DND-41 (cell line): ENCODE measurements around the gene AP2B1.

Experiments used
- ATAC-seq: fragments of 200-7000 bp; cut with Tn5 transposase; 3 replicates; pipeline ENCODE4 v1.9.1; 2021; ENCODE audit warnings: low read depth; ENCODE audit not compliant: insufficient read depth
- DNase-seq: peaks from one replicate; pipeline ENCODE4 v3.0.0-alpha.2; 2020
- H2AFZ ChIP-seq: 2 replicates; pipeline ENCODE4 v1.6.0; 2012; ENCODE audit warnings: low read depth, low read length
- H3K27ac ChIP-seq: 2 replicates; pipeline ENCODE4 v1.5.1; 2012; ENCODE audit warnings: low read length, inconsistent platforms
- H3K27me3 ChIP-seq: fragments of 200-600 bp; sonication (generic); 2 replicates; pipeline ENCODE4 v1.6.0; 2012; ENCODE audit warnings: low read length, mild to moderate bottlenecking, inconsistent platforms; ENCODE audit not compliant: insufficient read depth, poor library complexity
- H3K36me3 ChIP-seq: 2 replicates; pipeline ENCODE4 v1.5.1; 2012; ENCODE audit warnings: low read length, inconsistent platforms; ENCODE audit not compliant: insufficient read depth
- H3K4me1 ChIP-seq: 2 replicates; pipeline ENCODE4 v1.5.1; 2012; ENCODE audit warnings: mild to moderate bottlenecking, low read length; ENCODE audit not compliant: insufficient read depth
- H3K4me2 ChIP-seq: 2 replicates; pipeline ENCODE4 v1.6.0; 2012; ENCODE audit warnings: mild to moderate bottlenecking, moderate library complexity, low read length, inconsistent platforms; ENCODE audit not compliant: insufficient read depth
- H3K4me3 ChIP-seq, 2 experiments: fragments of 200-600 bp in 1 of 2; shearing (Covaris generic) in 1 of 2; 2 replicates each; pipeline ENCODE4 v1.5.1; 2012 to 2016; ENCODE audit warnings: inconsistent platforms in 2 of 2, low read length in 2 of 2, mild to moderate bottlenecking in 2 of 2, low read depth in 1 of 2, moderate library complexity in 1 of 2
- H3K79me2 ChIP-seq: 2 replicates; pipeline ENCODE4 v1.6.0; 2012; ENCODE audit warnings: low read length, inconsistent platforms; ENCODE audit not compliant: insufficient read depth
- H3K9ac ChIP-seq: 2 replicates; pipeline ENCODE4 v1.6.0; 2012; ENCODE audit warnings: low read depth, mild to moderate bottlenecking, inconsistent platforms, low read length, moderate library complexity
- H3K9me3 ChIP-seq: 2 replicates; pipeline ENCODE4 v1.5.1; 2012; ENCODE audit warnings: low read length, moderate library complexity, mild to moderate bottlenecking, inconsistent platforms; ENCODE audit not compliant: insufficient read depth, severe bottlenecking
- H4K20me1 ChIP-seq: 2 replicates; pipeline ENCODE4 v1.6.0; 2012; ENCODE audit warnings: low read length; ENCODE audit not compliant: insufficient read depth
- CTCF ChIP-seq: IDR thresholded peaks from 2 replicates; pipeline ENCODE4 v1.5.1; 2012; ENCODE audit warnings: borderline replicate concordance, low read length, moderate library complexity, mild to moderate bottlenecking; ENCODE audit not compliant: poor library complexity, severe bottlenecking; ENCODE audit errors: extremely low read depth
- EZH2 ChIP-seq: IDR thresholded peaks from 3 replicates; pipeline ENCODE4 v1.6.1; 2012; ENCODE audit warnings: borderline replicate concordance, low read depth, mild to moderate bottlenecking, moderate library complexity, low read length, inconsistent platforms; ENCODE audit not compliant: severe bottlenecking

Gene AP2B1

GRCh38 chr17:35586569-35587073 lies 501 bp upstream of the AP2B1 start:
- Histone ChIP-seq H3K9ac (peak overlapping the region; percentile 82), H3K79me2 (peaks cover 44% of the 10 kb centered on the region), H3K9me3 (no peaks in the 10 kb centered on the region), H4K20me1 (no peaks in the 10 kb centered on the region), H3K4me3 (peak overlapping the region; percentile 58 to 94; a peak in 3 of 4 replicates), H3K4me1 (peaks cover 35% of the 10 kb centered on the region), H3K36me3 (peaks cover 3% of the 10 kb centered on the region; the same call in 1 of the 2 replicates), H2AFZ (peak overlapping the region; percentile 98), H3K4me2 (peak overlapping the region; percentile 63), H3K27ac (peak overlapping the region; percentile 94), H3K27me3 (no peaks in the 10 kb centered on the region)
- ATAC-seq: peak; percentile 2; the same call in 1 of the 3 replicates
- TF ChIP-seq CTCF (no peak), EZH2 (no peak)
- DNase-seq: no peak

- Histone ChIP-seq H3K4me1 (peaks cover 35% of the 10 kb centered on the region), H3K9ac (peak overlapping the region; percentile 82), H3K4me3 (peak overlapping the region in 1 of 2 experiments; percentile 94; a peak in 3 of 4 replicates), H3K27me3 (no peaks in the 10 kb centered on the region), H4K20me1 (no peaks in the 10 kb centered on the region), H3K9me3 (no peaks in the 10 kb centered on the region), H3K4me2 (peak overlapping the region; percentile 63), H2AFZ (no peak overlapping the region), H3K79me2 (peaks cover 60% of the 10 kb centered on the region), H3K36me3 (peaks cover 3% of the 10 kb centered on the region; the same call in 1 of the 2 replicates), H3K27ac (peak overlapping the region; percentile 33; the same call in 1 of the 2 replicates)
- DNase-seq (no peak), ATAC-seq (no peak)
- TF ChIP-seq EZH2 (no peak), CTCF (no peak)
These were observed 1.2 kb downstream of the AP2B1 start for GRCh38 chr17:35588196-35588920.

GRCh38 chr17:35596072-35596471 lies 8.9 kb downstream of the AP2B1 start:
- Histone ChIP-seq H2AFZ (no peak overlapping the region), H3K27ac (no peak overlapping the region), H3K4me2 (no peak overlapping the region), H4K20me1 (0 out of 2 replicates have a peak, but pooled peaks cover 2% of the 10 kb centered on the region), H3K9ac (no peak overlapping the region), H3K4me1 (no peaks in the 10 kb centered on the region; the same call in 1 of the 2 replicates), H3K4me3 (no peak overlapping the region), H3K79me2 (peaks cover 48% of the 10 kb centered on the region), H3K9me3 (no peaks in the 10 kb centered on the region), H3K36me3 (peaks cover 69% of the 10 kb centered on the region), H3K27me3 (no peaks in the 10 kb centered on the region)
- TF ChIP-seq CTCF (no peak), EZH2 (no peak)
- DNase-seq (no peak), ATAC-seq (no peak)
